NCI-H1048 (cell line): Measurements from ENCODE around the gene SLC10A7.
"Not testable (repeated sequence)": the region's sequence is repeated elsewhere in the genome, so short reads cannot be mapped to it uniquely, and the experiment has no call there.

Experiments
- DNase-seq: peaks from one replicate; lab custom pipeline; 2025; lab: John Stamatoyannopoulos, UW

The SLC10A7 gene

GRCh38 chr4:146439437-146439836, 82.3 kb downstream of the SLC10A7 start:
- no peak for DNase-seq

DNA sequence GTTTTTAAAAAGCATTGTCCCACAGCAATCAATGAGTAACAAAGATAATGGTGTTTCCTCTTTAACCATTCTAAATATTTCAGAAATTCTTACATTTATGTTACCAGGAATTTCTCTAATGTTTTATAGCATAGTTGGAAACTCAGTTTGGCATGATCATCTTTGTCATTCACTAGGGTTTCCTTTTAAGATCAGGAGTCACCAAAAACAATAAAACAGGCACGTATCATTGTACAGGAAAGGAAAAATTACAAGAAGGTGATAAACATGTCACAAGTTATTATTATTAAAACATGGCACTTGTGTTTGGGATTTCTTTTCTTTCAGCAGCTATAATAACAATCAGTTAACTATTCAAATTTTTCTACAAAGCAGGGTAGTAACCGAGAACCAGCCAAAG, 84.0 kb downstream of the SLC10A7 start:
- no peak for DNase-seq

DNA sequence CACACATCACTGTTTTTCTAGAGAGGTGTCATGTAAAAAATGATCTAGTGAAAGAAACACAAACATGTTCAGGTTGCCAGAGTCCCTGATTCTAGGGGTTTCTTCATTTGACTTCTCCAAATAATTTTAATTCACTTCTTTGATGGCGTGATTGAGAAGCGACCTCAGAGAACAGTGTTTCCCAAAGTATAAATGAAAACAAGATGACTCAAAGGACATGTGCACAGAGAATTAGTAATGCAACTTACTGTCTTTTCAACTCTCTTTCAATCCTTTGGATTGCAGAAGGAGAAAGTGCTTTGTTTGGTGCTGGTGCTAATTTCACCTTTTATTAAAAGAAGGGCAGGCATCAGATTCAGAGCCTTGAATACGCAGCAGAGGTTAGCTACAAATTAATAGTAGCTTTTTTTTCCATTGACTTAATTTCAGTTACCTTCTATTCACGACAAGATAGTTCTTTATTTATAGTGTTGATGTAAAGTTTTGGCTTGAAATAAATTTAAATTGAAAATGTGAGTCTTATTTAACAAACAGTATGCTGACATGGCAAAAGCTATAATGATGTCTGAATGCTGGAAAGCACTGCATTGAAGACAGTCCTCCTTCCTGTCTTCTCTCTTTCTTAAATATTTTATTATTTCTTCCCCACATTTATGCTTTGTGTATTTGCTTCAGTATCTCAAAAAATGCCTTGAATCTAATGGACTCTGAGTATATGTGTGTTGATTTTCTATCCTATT, 85.1 kb downstream of the SLC10A7 start:
- no peak for DNase-seq

- DNase-seq, result no peak
These were observed 85.8 kb downstream of the SLC10A7 start for GRCh38 chr4:146435962-146436361.

DNA sequence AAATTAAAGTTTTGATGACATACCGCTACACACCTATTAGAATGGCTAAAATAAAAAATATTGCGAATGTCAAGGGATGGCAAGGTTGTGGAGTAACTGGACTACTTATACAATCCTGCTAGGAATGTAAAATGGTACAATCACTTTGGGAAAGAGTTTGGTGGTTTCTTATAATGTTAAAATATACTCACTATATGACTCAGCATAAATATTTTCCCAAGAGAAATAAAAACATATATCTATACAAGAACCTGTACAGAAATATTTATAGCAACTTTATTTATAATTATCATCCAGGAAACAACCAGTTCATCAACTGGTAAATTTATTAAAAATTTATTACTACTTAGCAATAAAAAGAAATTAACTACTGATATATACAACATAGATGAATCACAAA, 89.7 kb downstream of the SLC10A7 start:
- no peak for DNase-seq

GRCh38 chr4:146428298-146428697, 93.4 kb downstream of the SLC10A7 start:
- DNase-seq, result no peak

DNA sequence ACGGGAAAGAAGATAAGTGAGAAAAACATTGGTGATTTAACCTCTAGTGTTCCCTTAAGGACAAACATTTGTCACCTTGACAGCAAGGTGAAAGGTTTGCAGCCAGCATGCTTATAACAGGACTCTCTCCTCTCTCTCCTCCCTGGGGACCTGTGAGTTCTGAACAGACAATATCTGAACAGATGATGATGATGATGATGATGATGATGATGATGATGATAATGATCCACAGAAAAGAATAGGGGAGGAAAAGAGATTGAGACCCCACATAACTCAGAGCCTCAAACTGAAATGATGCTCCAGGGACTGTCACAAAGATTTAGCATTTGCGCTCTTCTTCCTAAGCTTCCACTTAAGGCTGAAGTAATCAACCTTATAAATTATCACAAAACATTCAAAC, 103.9 kb downstream of the SLC10A7 start:
- no peak for DNase-seq

DNA sequence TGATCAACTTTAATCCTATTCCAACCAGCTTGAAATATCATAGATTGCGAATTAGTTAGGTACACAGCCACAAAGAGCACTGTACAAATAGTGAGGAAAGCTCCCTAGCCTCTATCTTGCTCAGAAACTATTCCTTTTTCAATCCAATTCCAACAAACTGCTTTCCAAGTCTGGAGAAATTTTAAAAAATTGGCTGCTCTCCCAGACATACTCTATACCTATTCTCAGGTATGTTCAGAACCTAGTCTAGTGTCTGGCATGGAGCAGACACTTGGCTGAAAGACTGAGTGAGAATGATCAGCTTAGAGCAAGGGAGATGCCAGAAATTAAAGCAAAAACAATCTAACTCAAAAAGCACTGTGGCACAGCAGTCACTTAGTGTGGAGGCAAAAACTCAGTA, 105.9 kb downstream of the SLC10A7 start:
- DNase-seq, result no peak

DNA sequence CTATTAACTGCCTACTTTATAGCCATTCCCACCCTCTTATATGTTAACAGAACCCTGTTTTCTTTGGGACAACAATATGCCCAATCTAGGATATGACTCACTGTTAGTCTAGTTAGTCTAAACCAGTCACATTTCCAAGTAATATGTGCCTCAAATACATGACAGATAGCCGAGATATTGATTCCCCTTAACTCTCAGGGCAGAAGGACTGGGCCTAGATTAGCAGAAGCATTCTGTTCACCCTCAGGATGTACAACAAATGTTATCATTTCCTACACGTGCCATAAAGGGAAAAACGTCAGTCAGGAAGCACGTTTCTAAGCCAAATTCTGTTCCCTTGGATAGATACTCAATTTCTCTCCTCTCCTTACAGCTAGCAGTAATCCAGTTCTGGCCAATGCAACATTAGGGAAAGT, 114.1 kb downstream of the SLC10A7 start:
- DNase-seq, result no peak

DNA sequence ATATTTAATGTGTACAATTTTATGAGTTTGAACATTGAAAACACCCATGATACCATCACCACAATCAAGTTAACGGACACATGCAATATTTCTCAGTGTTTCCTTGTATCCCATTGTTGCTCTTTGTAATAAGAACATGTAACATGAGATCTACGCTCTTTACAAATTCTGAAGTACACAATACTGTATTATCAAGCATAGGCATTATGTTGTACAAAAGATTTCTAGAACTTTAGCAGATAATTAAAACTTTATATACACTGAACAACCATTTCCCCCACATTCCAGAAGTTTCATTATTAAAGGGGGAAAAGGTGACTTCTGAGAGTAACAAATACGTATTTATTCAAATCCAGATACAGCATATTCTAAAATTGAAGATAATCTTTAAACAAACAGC, 114.5 kb downstream of the SLC10A7 start:
- no peak for DNase-seq

DNA sequence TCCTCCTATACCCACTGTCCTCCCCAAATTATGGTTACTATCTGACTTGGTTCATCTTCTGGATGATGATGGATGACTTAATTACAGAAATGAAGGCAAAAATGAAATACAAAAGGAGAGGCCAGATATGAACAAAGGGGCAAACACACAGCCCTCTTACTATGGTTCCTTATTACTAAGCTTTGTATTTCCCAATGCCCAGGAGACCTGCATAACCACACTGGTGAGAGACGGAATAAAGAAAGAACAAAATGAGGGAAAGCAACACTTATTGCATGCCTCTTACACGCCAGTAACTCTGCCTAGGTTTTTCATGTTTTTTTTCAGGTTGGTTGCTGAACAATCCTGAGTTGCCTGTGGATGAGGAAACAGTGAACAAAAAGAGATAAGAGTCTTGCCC, 120.5 kb downstream of the SLC10A7 start:
- DNase-seq, result no peak

GRCh38 chr4:146398896-146399445, 122.8 kb downstream of the SLC10A7 start:
- DNase-seq, result no peak

DNA sequence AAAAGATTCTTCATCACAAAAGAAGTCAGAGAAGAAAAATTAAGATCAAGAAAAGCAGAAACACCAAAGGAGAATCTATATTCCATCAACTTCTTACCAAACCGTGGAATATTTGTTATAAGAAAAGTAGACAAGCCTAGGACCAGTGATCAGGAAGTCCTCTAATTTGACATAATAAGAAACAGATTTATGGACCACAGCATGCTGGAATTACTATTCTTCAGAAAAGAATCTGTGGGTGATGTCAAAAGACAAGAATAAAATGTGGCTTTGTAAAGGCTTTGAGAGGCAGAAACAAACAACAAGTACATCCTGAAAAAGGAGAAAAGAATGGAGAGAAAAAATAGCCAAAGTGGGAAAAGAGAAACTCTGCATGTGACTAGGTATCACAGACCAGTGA, 123.3 kb downstream of the SLC10A7 start:
- no peak for DNase-seq

DNA sequence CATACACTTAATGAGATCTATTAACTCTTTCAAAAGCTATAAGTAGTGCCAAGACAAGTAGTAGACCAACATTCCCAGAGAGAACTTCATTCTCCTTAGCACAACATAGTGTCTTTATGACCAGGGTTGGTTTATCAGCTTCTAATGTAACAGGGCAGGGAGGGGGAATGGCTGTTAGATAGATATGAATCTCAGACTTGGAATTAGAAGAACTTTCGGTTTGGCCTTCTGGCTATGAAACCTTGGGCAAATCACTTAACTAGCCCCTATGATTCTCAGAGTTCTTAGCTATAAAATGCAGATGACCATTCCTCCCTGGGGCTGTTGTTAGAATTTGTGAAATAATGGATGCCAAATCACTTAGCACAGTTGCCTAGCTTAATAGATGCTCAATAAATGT, 132.2 kb downstream of the SLC10A7 start:
- no peak for DNase-seq

DNA sequence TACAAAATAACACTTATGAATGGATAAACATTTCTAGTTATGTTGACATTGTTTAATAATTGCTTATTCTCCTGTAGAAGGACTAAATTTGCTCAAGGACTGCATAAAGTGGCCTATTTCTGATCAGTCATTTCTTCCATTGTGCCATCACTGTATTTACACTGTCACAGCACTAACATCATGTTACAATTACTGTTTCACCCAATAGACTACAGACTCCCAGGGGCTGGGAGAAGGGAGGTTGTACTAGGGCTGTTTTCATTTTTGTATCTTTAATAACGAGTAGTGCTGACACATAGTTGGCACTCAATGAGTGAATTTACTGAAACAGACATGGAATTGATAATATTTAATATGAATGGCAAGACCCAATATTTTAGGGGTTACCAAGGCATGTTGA, 139.5 kb downstream of the SLC10A7 start:
- DNase-seq, result no peak

DNA sequence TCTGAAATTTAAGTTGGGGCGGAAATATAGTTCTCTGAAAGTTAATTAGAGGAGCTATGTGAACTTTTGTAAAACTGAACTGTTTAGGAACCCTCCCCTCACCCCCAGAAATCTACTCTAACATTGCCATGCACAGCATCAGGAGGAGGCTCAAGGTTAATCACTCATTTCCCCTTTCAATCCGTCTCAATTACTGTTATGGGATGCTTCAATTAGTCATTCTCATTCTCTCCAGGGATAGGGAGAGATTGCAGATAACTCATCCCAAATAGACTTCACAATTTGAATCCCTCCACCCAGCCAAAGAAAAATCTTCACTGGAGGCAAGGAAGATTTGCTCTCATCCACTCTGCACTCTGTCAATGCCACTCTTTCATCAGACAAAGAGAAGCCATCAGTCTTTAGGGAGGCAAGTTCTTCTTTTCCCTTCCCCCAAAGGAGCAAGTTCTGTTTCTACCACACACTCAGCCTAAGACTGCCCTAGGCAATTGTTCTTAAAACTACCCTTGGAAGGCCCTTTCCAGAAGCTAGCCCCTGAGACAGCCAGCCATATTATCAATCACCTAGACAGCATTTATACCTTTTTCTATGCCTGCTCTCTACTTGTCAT, 140.4 kb downstream of the SLC10A7 start:
- no peak for DNase-seq

DNA sequence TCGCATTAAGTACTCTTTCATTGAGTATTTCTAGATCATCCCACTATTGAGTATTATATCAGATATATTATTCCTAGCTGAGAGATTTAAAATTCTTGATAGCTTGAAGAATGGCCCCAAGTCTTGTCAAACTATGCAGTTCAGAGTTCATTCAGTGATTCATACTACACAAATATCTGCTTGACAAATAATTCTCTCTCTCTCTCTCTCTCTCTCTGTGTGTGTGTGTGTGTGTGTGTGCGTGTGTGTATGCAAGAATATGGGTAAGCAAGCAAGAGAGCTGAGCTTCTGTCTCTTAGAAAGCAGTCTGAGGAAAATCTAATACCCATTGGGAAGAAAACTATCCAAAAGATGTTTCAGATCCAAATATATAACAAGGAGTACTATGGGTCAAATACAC, 142.0 kb downstream of the SLC10A7 start:
- no peak for DNase-seq

DNA sequence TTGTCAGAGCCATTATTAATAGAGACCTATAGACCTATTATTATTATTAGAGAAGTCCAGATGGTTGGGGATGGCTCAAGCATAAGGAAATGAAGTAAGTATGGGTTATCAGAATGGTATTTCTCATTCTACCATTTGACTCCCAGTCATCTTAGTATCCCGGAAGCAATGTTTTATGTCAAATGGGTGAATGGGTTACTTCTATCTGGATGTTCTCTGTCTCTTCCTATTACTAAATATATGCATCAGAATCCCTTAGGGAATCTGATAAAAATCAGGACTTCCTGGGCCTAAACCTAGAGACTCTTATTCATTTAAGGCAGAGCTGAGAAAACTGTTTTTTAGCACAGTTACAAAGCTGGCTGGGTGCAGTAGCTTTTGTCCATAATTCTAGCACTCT, 149.9 kb downstream of the SLC10A7 start:
- DNase-seq, result no peak

GRCh38 chr4:146370841-146371240, 150.9 kb downstream of the SLC10A7 start:
- no peak for DNase-seq

- DNase-seq, result no peak
These were observed 152.3 kb downstream of the SLC10A7 start for GRCh38 chr4:146369446-146369845.

DNA sequence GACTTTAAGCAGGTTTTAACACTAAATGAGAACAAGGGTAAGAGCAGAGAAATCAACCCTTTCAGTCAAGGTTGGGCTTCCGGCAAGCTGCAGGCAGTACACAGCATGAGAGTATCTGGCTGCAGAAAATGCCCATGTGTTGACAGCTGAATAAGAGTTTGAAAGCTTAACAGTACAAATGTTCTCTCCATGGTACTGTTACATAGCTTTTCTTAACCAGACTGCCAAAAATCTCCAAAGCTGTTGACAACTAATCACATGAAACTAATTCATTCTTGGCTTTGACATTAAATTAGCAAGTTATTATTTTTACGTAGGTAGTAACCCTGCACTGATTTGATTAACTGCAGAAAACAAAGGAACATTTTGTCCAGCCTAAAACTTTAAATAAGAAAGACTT, 153.5 kb downstream of the SLC10A7 start:
- DNase-seq, result no peak

DNA sequence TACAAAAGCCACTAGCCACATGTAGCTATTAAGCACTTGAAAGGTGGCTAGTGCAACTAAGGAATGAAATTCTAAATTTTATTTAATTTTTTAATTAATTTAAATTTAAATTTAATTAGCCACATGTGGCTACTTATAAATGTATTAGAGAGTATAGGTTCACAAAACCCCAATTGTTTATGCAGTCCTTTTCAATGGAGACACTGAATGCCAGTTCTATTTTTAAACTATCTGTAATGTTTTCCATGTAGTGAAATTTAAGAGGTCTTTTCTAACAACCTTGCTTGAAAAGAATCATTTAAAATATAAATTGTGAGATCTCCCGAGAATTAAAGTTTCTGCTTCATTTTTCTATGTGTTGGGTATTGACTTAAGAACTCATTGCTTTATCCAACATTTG, 154.4 kb downstream of the SLC10A7 start:
- no peak for DNase-seq

- DNase-seq, result no peak
These were observed 162.0 kb downstream of the SLC10A7 start for GRCh38 chr4:146359771-146360170.

DNA sequence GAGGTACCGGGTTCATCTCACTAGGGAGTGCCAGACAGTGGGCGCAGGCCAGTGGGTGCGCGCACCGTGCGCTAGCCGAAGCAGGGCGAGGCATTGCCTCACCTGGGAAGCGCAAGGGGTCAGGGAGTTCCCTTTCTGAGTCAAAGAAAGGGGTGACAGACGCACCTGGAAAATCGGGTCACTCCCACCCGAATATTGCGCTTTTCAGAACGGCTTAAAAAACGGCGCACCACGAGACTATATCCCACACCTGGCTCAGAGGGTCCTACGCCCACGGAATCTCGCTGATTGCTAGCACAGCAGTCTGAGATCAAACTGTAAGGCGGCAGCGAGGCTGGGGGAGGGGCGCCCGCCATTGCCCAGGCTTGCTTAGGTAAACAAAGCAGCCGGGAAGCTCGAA, 171.6 kb downstream of the SLC10A7 start:
- not testable (repeated sequence) for DNase-seq
